GM10248 (cell line): ENCODE results near the gene TIGD6.

ENCODE experiments used
- CTCF ChIA-PET: fragments of 300-600 bp; sonication (Branson Sonifier 250); formaldehyde crosslinking; extraction: SDS; loops from one replicate; lab custom pipeline; 2021; ENCODE audit warnings: antibody characterized with exemption; lab: Yijun Ruan, JAX
- POLR2A ChIA-PET: fragments of 350-650 bp; sonication (Branson Sonifier 250); formaldehyde crosslinking; extraction: SDS; loops from one replicate; lab custom pipeline; 2020; ENCODE audit warnings: antibody characterized with exemption; lab: Yijun Ruan, JAX
- DNase-seq: peaks from one replicate; pipeline ENCODE4 v3.0.0; 2012; ENCODE audit errors: extremely low spot score
- CTCF ChIP-seq: IDR thresholded peaks from 2 replicates; pipeline ENCODE4 v1.5.1; 2012; ENCODE audit warnings: mild to moderate bottlenecking, low read depth; ENCODE audit errors: extremely low read depth, missing control alignments, control extremely low read depth

The TIGD6 gene

GRCh38 chr5:149999359-149999758 is 1.1 kb downstream of the TIGD6 start:
- ChIA-PET POLR2A (interaction anchor here (0.5 to 2.0 kb wide), 3 partner anchors 9 to 494 kb away, joined by 3 to 11 read pairs (median 4); partner anchors contain the start of gene SLC26A2), CTCF (interaction anchor here (1.0 to 3.2 kb wide), 6 partner anchors 9 to 381 kb away, joined by 3 to 25 read pairs (median 5); no protein-coding TSS in a partner anchor)
- DNase-seq = no peak
- TF ChIP-seq CTCF = no peak

- no peak for DNase-seq
- POLR2A ChIA-PET = no interaction called here
- CTCF ChIA-PET = interaction anchor here (3.2 kb wide), 1 partner anchor 8 kb away, joined by 25 read pairs; no protein-coding TSS in a partner anchor
- TF ChIP-seq CTCF = no peak
Observed at GRCh38 chr5:149998281-149998680, 2.2 kb downstream of the TIGD6 start.

DNA sequence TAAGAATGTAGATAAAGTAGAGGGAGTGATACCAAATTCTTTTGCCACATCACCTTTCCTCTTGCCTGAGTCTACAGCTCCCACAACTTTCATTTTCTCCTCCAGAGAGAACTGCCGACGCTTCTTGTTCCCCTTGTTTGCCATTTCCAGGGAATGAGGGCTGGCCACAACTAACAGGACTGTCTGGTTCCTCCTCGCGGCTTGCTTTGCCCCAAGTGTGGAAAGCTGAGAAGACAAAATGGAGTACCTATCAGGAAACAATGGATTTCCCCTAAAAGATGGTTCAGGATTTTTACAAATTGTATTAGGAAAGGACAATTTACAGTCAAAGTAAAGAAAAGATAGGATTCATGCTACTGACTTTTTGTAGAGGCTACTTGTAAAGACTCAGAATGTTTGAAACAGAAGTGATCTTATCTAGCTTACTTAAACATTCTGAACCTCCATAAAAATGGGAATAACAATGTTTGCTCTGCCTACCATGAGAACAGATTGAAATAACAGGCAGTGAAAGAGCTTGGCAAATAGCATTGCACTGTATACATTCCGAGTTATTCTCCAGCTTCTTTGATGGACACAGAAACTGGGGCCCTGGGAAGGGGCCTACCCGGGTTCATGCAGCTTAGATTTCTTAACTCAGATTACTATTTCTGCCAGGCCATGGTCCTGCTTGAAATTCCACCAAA is 4.1 kb downstream of the TIGD6 start:
- TF ChIP-seq CTCF = no peak
- no peak for DNase-seq
- ChIA-PET CTCF (interaction anchor here (0.7 to 1.9 kb wide), 6 partner anchors 10 to 168 kb away, joined by 3 to 8 read pairs (median 4); no protein-coding TSS in a partner anchor), POLR2A (no interaction called here)

GRCh38 chr5:149995385-149996204 is 4.9 kb downstream of the TIGD6 start:
- TF ChIP-seq CTCF = no peak
- POLR2A ChIA-PET = no interaction called here
- DNase-seq = no peak
- CTCF ChIA-PET = interaction anchor here (1.3 to 1.9 kb wide), 3 partner anchors 143 to 167 kb away, joined by 4 to 8 read pairs (median 6); no protein-coding TSS in a partner anchor

GRCh38 chr5:149993471-149993870 is 7.0 kb downstream of the TIGD6 start:
- ChIA-PET POLR2A (interaction anchor here (0.9 kb wide), 1 partner anchor 402 kb away, joined by 3 read pairs; no protein-coding TSS in a partner anchor), CTCF (interaction anchor here (0.7 to 5.1 kb wide), 14 partner anchors 11 to 382 kb away, joined by 3 to 118 read pairs (median 5); partner anchors contain the start of gene SLC26A2)
- DNase-seq = no peak
- no peak for TF ChIP-seq CTCF
